DOHH2 (cell line): ENCODE measurements around the gene PKM.

Experiments used
- CTCF ChIP-seq: fragments of 200-600 bp; sonication (generic); IDR thresholded peaks from one replicate; pipeline ENCODE4 v1.5.1; 2014; ENCODE audit warnings: antibody characterized with exemption, mild to moderate bottlenecking, low read depth, low read length; ENCODE audit not compliant: poor library complexity, severe bottlenecking
- EZH2phosphoT487 ChIP-seq: fragments of 200-600 bp; sonication (generic); IDR thresholded peaks from 2 replicates; pipeline ENCODE4 v1.6.1; 2017; ENCODE audit warnings: borderline replicate concordance, mild to moderate bottlenecking, antibody characterized with exemption, low read length, moderate library complexity, mixed read lengths

- TF ChIP-seq CTCF (no peak), EZH2phosphoT487 (no peak)
Observed at GRCh38 chr15:72237853-72238224, 6.8 kb upstream of the PKM start.
